Epithelial cell of esophagus (primary cell): ENCODE data around the gene CDO1.
"Not testable (repeated sequence)": the region's sequence is repeated elsewhere in the genome, so short reads cannot be mapped to it uniquely, and the experiment has no call there.

Source experiments
- DNase-seq: peaks from one replicate; pipeline ENCODE4 v3.0.0; 2010; ENCODE audit warnings: low read depth
- H3K4me3 ChIP-seq: 2 replicates; pipeline ENCODE4 v1.5.1; 2011; ENCODE audit warnings: mild to moderate bottlenecking, low read length, control low read depth
- TF ChIP-seq, protein P1 (sequence below): IDR thresholded peaks from 2 replicates; pipeline ENCODE4 v1.5.1; 2011; ENCODE audit warnings: low read depth, mild to moderate bottlenecking, low read length, control low read depth, inconsistent platforms; ENCODE audit not compliant: insufficient read depth; ENCODE audit errors: missing control alignments

The CDO1 gene

DNA sequence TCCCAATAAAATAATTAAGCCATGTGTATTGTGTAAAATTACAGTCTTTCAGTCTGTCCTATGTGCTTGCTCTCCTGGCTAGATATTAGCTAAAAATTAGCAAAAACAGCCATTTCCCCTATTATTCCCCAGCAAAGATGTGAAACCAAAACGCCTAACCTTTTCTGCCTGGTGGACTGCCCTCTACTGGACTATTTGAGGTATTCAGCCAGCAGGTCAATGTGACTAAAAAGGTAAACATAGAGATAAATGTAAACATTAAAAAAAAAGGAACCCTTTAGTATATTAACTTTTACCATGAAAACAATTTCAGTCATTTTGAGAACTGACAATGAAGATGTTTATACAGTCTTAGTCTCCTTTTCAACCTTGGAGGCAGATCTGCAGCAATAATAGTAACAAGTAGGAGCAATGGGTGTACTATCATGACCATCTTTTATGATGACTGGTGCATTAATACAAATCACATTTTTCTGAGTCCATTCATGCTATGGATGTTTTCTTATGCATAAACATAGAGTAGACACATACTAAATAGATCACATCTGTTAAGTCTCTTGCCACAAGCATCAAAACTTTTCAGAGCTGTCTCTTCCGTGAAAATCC is 14.8 kb upstream of the CDO1 start:
- TF ChIP-seq, protein P1, sequence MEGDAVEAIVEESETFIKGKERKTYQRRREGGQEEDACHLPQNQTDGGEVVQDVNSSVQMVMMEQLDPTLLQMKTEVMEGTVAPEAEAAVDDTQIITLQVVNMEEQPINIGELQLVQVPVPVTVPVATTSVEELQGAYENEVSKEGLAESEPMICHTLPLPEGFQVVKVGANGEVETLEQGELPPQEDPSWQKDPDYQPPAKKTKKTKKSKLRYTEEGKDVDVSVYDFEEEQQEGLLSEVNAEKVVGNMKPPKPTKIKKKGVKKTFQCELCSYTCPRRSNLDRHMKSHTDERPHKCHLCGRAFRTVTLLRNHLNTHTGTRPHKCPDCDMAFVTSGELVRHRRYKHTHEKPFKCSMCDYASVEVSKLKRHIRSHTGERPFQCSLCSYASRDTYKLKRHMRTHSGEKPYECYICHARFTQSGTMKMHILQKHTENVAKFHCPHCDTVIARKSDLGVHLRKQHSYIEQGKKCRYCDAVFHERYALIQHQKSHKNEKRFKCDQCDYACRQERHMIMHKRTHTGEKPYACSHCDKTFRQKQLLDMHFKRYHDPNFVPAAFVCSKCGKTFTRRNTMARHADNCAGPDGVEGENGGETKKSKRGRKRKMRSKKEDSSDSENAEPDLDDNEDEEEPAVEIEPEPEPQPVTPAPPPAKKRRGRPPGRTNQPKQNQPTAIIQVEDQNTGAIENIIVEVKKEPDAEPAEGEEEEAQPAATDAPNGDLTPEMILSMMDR: peak; percentile 89
- peak; percentile 44 for DNase-seq
- H3K4me3 ChIP-seq: no peak overlapping the region

DNA sequence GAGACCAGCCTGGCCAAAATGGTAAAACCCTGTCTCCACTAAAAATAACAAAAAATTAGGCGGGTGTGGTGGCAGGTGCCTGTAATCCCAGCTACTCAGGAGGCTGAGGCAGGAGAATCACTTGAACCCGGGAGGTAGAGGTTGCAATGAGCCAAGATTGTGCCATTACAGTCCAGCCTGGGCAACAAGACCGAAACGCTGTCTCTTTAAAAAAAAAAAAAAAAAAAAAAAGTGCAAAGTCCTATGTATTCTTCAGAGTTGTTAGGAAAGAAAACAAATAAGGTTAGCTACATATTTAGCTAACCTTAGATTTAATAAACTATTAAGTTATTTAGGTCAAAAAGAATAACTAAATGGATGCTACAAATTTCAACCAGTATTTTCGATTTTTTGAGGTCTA is 13.5 kb upstream of the CDO1 start:
- DNase-seq: no peak

DNA sequence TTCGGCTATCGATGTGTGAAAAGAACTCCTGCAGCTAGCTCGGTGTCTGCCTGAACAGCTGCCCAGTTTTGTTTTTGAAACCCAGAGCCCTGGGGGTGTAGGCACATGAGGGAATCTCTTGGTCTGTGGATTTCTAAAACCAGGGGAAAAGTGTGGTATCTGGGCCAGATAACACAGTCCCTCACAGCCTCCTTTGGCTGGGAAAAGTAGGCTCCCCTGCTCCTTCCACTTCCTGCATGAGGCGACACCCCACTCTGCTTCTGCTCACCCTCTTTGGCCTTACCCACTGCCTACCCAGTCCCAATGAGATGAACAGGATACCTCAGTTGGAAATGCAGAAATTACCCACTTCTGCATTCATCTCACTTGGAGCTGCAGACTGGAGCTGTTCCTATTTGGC is 9.5 kb upstream of the CDO1 start:
- TF ChIP-seq, protein P1: no peak
- H3K4me3 ChIP-seq: no peak overlapping the region
- no peak for DNase-seq

More for the DNA sequence above, 13.5 kb upstream of the CDO1 start:
- TF ChIP-seq, protein P1: no peak
- H3K4me3 ChIP-seq: no peak overlapping the region

DNA sequence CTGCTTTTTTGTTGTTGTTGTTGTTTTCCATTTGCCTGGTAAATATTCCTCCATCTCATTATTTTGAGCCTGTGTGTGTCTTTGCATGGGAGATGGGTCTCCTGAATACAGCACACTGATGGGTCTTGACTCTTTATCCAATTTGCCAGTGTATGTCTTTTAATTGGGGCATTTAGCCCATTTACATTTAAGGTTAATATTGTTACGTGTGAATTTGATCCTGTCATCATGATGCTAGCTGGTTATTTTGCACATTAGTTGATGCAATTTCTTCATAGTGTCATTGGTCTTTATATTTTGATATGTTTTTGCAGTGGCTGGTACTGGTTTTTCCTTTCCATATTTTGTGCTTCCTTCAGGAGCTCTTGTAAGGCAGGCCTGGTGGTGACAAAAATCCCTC is 8.5 kb upstream of the CDO1 start:
- DNase-seq, H3K4me3 ChIP-seq: not testable (repeated sequence)

DNA sequence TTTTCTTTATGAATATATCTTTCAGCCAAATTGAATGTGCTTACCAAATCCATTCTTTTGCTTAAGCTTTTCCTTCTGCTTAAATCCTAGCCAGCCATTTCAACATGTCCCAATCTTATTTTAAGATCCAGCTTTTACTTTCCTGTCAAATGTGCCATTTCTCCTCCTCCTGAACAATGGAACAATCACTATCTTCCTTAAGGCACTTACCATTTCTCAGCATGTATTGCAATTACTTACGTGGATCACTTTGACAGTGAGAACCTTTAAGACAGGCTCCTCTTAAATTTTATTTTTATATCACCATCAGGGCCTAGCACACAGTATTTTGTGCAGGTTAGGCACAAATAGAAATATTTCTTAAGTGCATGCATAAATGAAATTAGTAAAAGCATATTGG is 4.4 kb upstream of the CDO1 start:
- no peak for DNase-seq

DNA sequence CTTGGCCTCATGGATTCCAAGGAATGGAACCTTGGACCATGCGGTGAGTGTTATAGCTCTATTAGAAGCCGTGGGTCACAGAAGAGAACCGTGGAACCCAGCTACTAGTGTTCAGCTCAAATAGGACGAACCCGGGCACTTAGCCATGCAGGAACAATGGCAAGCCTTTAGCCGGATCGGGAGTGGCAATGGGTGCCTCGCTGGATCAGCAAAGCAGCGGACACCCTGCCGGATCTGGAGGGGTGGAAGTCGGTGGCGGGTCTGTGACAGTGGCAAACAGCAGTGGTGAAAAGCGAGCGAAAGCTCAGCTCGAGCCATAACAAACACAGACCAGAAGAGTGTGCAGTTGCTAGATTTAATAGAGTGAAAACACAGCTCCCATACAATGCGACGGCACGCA is 2.4 kb upstream of the CDO1 start:
- DNase-seq: no peak
- TF ChIP-seq, protein P1: no peak
- no peak overlapping the region for H3K4me3 ChIP-seq

More for the DNA sequence above, 4.4 kb upstream of the CDO1 start:
- TF ChIP-seq, protein P1: no peak
- no peak overlapping the region for H3K4me3 ChIP-seq

DNA sequence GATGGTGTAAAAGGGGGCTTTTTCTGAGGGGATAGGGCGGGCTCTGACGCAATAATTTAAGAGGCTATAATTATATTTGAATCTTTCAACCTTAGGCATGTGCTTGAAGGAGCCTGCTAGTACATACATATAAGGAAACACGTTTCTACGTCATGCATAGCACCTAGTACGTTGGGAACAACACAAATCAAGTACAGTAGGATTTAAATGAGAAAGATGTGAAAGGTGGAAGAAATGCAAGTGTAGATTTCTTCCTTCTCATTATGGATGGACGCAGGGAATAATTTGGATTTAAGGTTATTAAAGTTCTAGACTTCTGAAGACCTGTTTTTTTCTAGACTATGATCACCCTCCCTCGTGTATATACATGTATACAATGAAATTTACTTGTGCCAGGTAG is 927 bp upstream of the CDO1 start:
- H3K4me3 ChIP-seq: no peak overlapping the region
- TF ChIP-seq, protein P1: no peak
- DNase-seq: no peak
